Measurements from ENCODE around the gene TCF4. TPM values are rescaled to one million over a fixed set of nuclear protein-coding genes. Genes with fewer than 3 reads are reported as not detected.
A peak's percentile ranks its signal among the peaks of the same experiment; 100 is the strongest.

Gene TCF4
- polyA plus RNA-seq, 1 experiment: 47.3 TPM

DNA sequence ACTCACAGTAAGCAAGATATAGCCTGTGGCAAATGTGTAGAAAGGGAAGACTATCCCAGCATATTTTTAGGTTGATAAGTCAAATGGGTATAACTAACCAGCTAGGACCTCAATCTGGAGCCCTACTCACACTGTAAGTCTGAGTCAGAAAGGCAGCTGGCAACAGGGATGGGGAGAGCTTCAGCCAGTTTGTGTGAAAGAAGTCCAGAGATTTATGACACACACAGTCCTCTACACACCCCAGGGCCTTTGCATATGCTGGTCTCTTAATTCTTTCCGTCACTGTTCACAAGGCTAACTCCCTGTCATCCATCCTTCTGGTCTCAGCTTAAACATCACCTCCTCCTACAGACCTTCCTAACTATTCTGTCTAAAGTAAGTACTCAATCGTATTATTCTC is 5.9 kb upstream of the TCF4 start:
- Histone ChIP-seq H3K27me3 (ENCODE audit: control insufficient read depth, insufficient read depth, low read length) (no peaks in the 10 kb centered on the region), H3K9me3 (ENCODE audit: control insufficient read depth, insufficient read depth, low read length) (no peaks in the 10 kb centered on the region), H3K27ac (ENCODE audit: low read depth, low read length) (no peak overlapping the region), H3K4me3 (ENCODE audit: low read depth, low read length) (no peak overlapping the region)
- POLR2A ChIA-PET: no interaction called here
- TF ChIP-seq, protein P1, sequence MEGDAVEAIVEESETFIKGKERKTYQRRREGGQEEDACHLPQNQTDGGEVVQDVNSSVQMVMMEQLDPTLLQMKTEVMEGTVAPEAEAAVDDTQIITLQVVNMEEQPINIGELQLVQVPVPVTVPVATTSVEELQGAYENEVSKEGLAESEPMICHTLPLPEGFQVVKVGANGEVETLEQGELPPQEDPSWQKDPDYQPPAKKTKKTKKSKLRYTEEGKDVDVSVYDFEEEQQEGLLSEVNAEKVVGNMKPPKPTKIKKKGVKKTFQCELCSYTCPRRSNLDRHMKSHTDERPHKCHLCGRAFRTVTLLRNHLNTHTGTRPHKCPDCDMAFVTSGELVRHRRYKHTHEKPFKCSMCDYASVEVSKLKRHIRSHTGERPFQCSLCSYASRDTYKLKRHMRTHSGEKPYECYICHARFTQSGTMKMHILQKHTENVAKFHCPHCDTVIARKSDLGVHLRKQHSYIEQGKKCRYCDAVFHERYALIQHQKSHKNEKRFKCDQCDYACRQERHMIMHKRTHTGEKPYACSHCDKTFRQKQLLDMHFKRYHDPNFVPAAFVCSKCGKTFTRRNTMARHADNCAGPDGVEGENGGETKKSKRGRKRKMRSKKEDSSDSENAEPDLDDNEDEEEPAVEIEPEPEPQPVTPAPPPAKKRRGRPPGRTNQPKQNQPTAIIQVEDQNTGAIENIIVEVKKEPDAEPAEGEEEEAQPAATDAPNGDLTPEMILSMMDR (IDR thresholded peaks at IDR 0.05; ENCODE audit: low read depth, low read length): no peak
- no peak for DNase-seq (ENCODE audit: low read depth, low spot score)
- CTCF ChIA-PET: no interaction called here

GRCh38 chr18:55592572-55592971 is 4.6 kb upstream of the TCF4 start:
- ChIA-PET POLR2A (no interaction called here), CTCF (interaction anchor here (0.7 kb wide), 1 partner anchor 190 kb away, joined by 3 read pairs; no protein-coding TSS in a partner anchor)
- H3K4me3 ChIP-seq (ENCODE audit: low read depth, low read length): no peak overlapping the region
- no peaks in the 10 kb centered on the region for H3K9me3 ChIP-seq (ENCODE audit: control insufficient read depth, insufficient read depth, low read length)
- no peak overlapping the region for H3K27ac ChIP-seq (ENCODE audit: low read depth, low read length)
- TF ChIP-seq, protein P1 (IDR thresholded peaks at IDR 0.05; ENCODE audit: low read depth, low read length): no peak
- H3K27me3 ChIP-seq (ENCODE audit: control insufficient read depth, insufficient read depth, low read length): no peaks in the 10 kb centered on the region
- no peak for DNase-seq (ENCODE audit: low read depth, low spot score)

DNA sequence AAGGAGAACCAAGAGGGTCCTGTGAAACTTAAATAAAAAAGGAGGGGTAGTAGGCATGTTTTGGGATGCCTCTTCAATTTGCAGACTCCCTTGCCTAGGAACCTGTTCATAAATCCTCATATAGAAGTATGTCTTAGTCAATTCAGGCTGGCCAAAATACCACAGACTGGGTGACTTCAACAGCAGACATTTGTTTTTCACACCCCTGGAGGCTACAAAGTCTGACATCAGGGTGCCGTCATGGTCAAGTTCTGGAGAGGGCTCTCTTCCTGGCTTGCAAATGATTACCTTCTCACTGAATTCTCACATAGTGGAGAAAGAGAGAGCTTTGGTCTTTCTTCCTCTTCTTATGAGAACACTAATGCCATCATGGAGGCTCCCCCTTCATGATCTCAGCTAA is 4.1 kb upstream of the TCF4 start:
- Histone ChIP-seq H3K9me3 (ENCODE audit: control insufficient read depth, insufficient read depth, low read length) (no peaks in the 10 kb centered on the region), H3K27me3 (ENCODE audit: control insufficient read depth, insufficient read depth, low read length) (no peaks in the 10 kb centered on the region), H3K4me3 (ENCODE audit: low read depth, low read length) (no peak overlapping the region), H3K27ac (ENCODE audit: low read depth, low read length) (no peak overlapping the region)
- DNase-seq (ENCODE audit: low read depth, low spot score): no peak
- TF ChIP-seq, protein P1 (IDR thresholded peaks at IDR 0.05; ENCODE audit: low read depth, low read length): no peak
- POLR2A ChIA-PET: no interaction called here
- CTCF ChIA-PET: no interaction called here

DNA sequence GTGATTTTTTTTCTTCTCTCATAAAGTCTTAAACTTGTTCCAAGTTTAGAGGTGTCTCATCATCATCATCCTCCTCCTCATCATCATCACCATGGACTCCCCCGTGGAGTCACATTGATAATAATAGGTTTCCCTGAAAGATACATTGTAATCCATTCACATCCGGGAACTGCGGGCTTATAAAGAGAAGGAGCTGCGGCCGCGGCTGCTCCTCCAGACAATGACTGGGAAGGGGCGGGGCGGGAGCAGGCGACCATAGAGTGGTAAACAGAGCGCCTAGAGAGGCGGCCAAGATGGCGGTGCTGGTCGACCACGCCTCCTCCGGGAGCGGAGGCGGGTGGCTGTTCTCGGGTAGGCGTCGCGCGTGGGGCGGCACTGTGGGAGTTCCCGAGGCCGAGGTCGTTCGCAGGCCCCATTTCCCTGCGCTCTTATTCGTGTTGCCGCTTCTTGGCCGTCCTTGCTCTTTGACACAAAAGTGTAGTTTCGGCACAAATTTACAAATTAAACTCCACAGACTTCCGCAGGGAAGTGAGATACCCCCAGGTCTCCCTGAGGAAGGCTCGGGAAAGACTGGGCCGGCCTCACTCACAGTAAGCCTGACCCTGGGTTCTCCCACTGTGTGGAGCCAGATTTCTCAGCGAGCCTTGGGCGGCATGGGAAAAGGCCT is 1.8 kb upstream of the TCF4 start:
- H3K9me3 ChIP-seq (ENCODE audit: control insufficient read depth, insufficient read depth, low read length): no peaks in the 10 kb centered on the region
- TF ChIP-seq, protein P1 (IDR thresholded peaks at IDR 0.05; ENCODE audit: low read depth, low read length): no peak
- no peaks in the 10 kb centered on the region for H3K27me3 ChIP-seq (ENCODE audit: control insufficient read depth, insufficient read depth, low read length)
- H3K27ac ChIP-seq (ENCODE audit: low read depth, low read length): peak overlapping the region; percentile 66
- POLR2A ChIA-PET: interaction anchor here (0.6 to 1.0 kb wide), 6 partner anchors 34 to 1048 kb away, joined by 3 to 4 read pairs (median 3); partner anchors contain the start of gene TXNL1
- H3K4me3 ChIP-seq (ENCODE audit: low read depth, low read length): peak overlapping the region; percentile 64
- DNase-seq (ENCODE audit: low read depth, low spot score): peak; percentile 91
- CTCF ChIA-PET: no interaction called here

- ChIA-PET POLR2A (interaction anchor here (0.7 to 1.0 kb wide), 3 partner anchors 33 to 1049 kb away, joined by 3 to 4 read pairs (median 3); partner anchors contain the start of gene TXNL1), CTCF (interaction anchor here (1.0 kb wide), 1 partner anchor 355 kb away, joined by 3 read pairs; no protein-coding TSS in a partner anchor)
- no peaks in the 10 kb centered on the region for H3K9me3 ChIP-seq (ENCODE audit: control insufficient read depth, insufficient read depth, low read length)
- no peaks in the 10 kb centered on the region for H3K27me3 ChIP-seq (ENCODE audit: control insufficient read depth, insufficient read depth, low read length)
- no peak overlapping the region for H3K27ac ChIP-seq (ENCODE audit: low read depth, low read length)
- TF ChIP-seq, protein P1 (IDR thresholded peaks at IDR 0.05; ENCODE audit: low read depth, low read length): no peak
- DNase-seq (ENCODE audit: low read depth, low spot score): no peak
- peak overlapping the region; percentile 64 for H3K4me3 ChIP-seq (ENCODE audit: low read depth, low read length)
Observed at GRCh38 chr18:55588870-55589595, 1.0 kb upstream of the TCF4 start.

Data from AG04450 (cell line).